Measurements from ENCODE around the gene NSUN3.

GRCh38 chr3:94147012-94147411 lies 84.2 kb downstream of the NSUN3 start:
- TF ChIP-seq CTCF (IDR thresholded peaks at IDR 0.05) (no peak), POLR2A (IDR thresholded peaks at IDR 0.05; ENCODE audit: low read depth) (no peak), POLR2AphosphoS5 (IDR thresholded peaks at IDR 0.05) (no peak), EP300 (IDR thresholded peaks at IDR 0.05) (no peak)
